GM23338 (cell line): ENCODE measurements around the gene MAPK11. TPM values are rescaled to one million over a fixed set of nuclear protein-coding genes. Genes with fewer than 3 reads are reported as not detected.

ENCODE experiments used
- ATAC-seq: fragments of 200-7000 bp; cut with Tn5 transposase; 3 replicates; pipeline ENCODE4 v1.9.1; 2020
- DNase-seq: peaks from one replicate; pipeline ENCODE4 v3.0.0-alpha.2; 2015; ENCODE audit warnings: low spot score
- H2AFZ ChIP-seq: fragments of 200-600 bp; sonication (generic); 2 replicates; pipeline ENCODE4 v1.8.0; 2016; ENCODE audit warnings: antibody characterized with exemption, mild to moderate bottlenecking, moderate library complexity
- H3F3A ChIP-seq: fragments of 200-600 bp; sonication (generic); replicated peaks from 2 replicates; pipeline ENCODE4 v1.8.0; 2017; ENCODE audit warnings: antibody characterized with exemption, mixed run types, low read depth
- H3K27ac ChIP-seq: fragments of 200-600 bp; sonication (generic); 2 replicates; pipeline ENCODE4 v1.6.1; 2016; ENCODE audit warnings: low read depth
- H3K27me3 ChIP-seq: fragments of 200-600 bp; sonication (generic); 2 replicates; pipeline ENCODE4 v1.8.0; 2016; ENCODE audit warnings: mild to moderate bottlenecking, mixed run types, moderate library complexity; ENCODE audit not compliant: insufficient read depth
- H3K36me3 ChIP-seq: fragments of 200-600 bp; sonication (generic); 2 replicates; pipeline ENCODE4 v1.8.0; 2016; ENCODE audit warnings: mild to moderate bottlenecking; ENCODE audit not compliant: insufficient read depth
- H3K4me1 ChIP-seq: fragments of 200-600 bp; sonication (generic); 2 replicates; pipeline ENCODE4 v1.8.0; 2016; ENCODE audit warnings: mild to moderate bottlenecking, moderate library complexity; ENCODE audit not compliant: insufficient read depth
- H3K4me2 ChIP-seq: fragments of 200-600 bp; sonication (generic); 2 replicates; pipeline ENCODE4 v1.7.1; 2017; ENCODE audit warnings: mixed run types
- H3K4me3 ChIP-seq: fragments of 200-600 bp; sonication (generic); 2 replicates; pipeline ENCODE4 v1.6.1; 2016; ENCODE audit warnings: mixed run types
- H3K79me2 ChIP-seq: fragments of 200-600 bp; sonication (generic); replicated peaks from 2 replicates; pipeline ENCODE4 v1.8.0; 2017; ENCODE audit warnings: mild to moderate bottlenecking; ENCODE audit not compliant: insufficient read depth
- H3K9me2 ChIP-seq: fragments of 200-600 bp; sonication (generic); 2 replicates; pipeline ENCODE4 v1.8.0; 2017; ENCODE audit not compliant: insufficient read depth
- H4K20me1 ChIP-seq: fragments of 200-600 bp; sonication (generic); replicated peaks from 2 replicates; pipeline ENCODE4 v1.8.0; 2017; ENCODE audit warnings: mild to moderate bottlenecking; ENCODE audit not compliant: insufficient read depth
- H3K27ac Mint-ChIP-seq: 2 replicates; pipeline ENCODE4 v1.8.0; 2020; ENCODE audit warnings: inconsistent platforms, mild to moderate bottlenecking, moderate library complexity, mixed read lengths
- H3K27me3 Mint-ChIP-seq: 3 replicates; pipeline ENCODE4 v1.8.0; 2022; ENCODE audit warnings: low read depth, mild to moderate bottlenecking, moderate library complexity, mixed read lengths, inconsistent platforms; ENCODE audit not compliant: insufficient read depth, poor library complexity
- H3K36me3 Mint-ChIP-seq: 3 replicates; pipeline ENCODE4 v1.8.0; 2021; ENCODE audit warnings: low read depth, mild to moderate bottlenecking, inconsistent platforms, moderate library complexity, mixed read lengths
- H3K4me1 Mint-ChIP-seq: 3 replicates; pipeline ENCODE4 v1.8.0; 2020; ENCODE audit warnings: mild to moderate bottlenecking, inconsistent platforms, mixed read lengths
- H3K4me3 Mint-ChIP-seq: 3 replicates; pipeline ENCODE4 v1.8.0; 2021; ENCODE audit warnings: moderate library complexity, mild to moderate bottlenecking, inconsistent platforms, mixed read lengths
- H3K9me3 Mint-ChIP-seq: 3 replicates; pipeline ENCODE4 v1.8.0; 2020; ENCODE audit warnings: moderate library complexity, mild to moderate bottlenecking, inconsistent platforms, mixed read lengths
- CREB1 ChIP-seq: fragments of 250-450 bp; sonication (Bioruptor Pico); IDR thresholded peaks from 2 replicates; pipeline ENCODE4 v1.5.0; 2020; ENCODE audit warnings: low read depth, mild to moderate bottlenecking, moderate library complexity
- JUNB ChIP-seq: IDR thresholded peaks from one replicate; pipeline ENCODE4 v1.6.1; 2016; ENCODE audit warnings: antibody characterized with exemption; ENCODE audit not compliant: unreplicated experiment
- NANOG ChIP-seq: IDR thresholded peaks from 2 replicates; pipeline ENCODE4 v1.6.1; 2016; ENCODE audit warnings: antibody characterized with exemption, borderline replicate concordance
- POLR2AphosphoS5 ChIP-seq: IDR thresholded peaks from 2 replicates; pipeline ENCODE4 v1.6.1; 2016; ENCODE audit warnings: antibody characterized with exemption, low read depth
- STAT1 ChIP-seq: IDR thresholded peaks from one replicate; pipeline ENCODE4 v1.6.1; 2016; ENCODE audit warnings: antibody characterized with exemption; ENCODE audit not compliant: unreplicated experiment
- polyA plus RNA-seq: library from polyadenylated mRNA; unstranded; fragments of >200 nt; fragmentation: Nextera tagmentation; extraction: Ambion mirVana; gene quantifications from 2 replicates; pipeline ENCODE4 v1.2.1, GENCODE V29; 2016
- total RNA-seq: library from RNA; depleted of rRNA; stranded (reverse); fragments of >200 nt; shearing (Covaris generic); gene quantifications from 2 replicates; pipeline ENCODE4 v1.2.3, GENCODE V29; 2014
- TF ChIP-seq, protein P1 (sequence below): IDR thresholded peaks from one replicate; pipeline ENCODE4 v1.6.1; 2018; ENCODE audit warnings: antibody characterized with exemption; ENCODE audit not compliant: unreplicated experiment
- TF ChIP-seq, protein P2 (sequence below): IDR thresholded peaks from 2 replicates; pipeline ENCODE4 v1.6.1; 2016; ENCODE audit warnings: antibody characterized with exemption
- TF ChIP-seq, protein P3 (sequence below): fragments of 250-450 bp; sonication (Bioruptor Pico); IDR thresholded peaks from 2 replicates; pipeline ENCODE4 v1.5.0; 2020; ENCODE audit warnings: mild to moderate bottlenecking, moderate library complexity

Gene MAPK11
- total and polyA plus RNA-seq, 2 experiments from 2014 or later: 0.34 to 1.9 TPM

DNA sequence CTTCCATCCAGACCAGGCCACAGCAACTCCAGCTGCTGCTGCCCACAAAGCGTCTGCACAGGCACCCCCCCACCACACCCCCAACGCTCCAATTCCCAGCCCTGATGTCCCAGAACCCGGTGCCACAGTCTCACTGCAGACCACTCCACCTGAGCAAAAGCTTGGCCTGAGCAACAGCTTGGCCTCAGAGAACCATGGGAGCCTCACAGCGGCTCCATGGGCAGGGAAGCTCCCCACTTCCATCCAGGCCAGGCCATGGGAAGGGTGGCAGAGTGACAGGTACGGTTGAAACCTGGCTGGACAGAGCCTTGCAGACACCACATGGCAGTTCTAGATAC, 24.1 kb upstream of the MAPK11 start (continued):
- TF ChIP-seq, protein P1, sequence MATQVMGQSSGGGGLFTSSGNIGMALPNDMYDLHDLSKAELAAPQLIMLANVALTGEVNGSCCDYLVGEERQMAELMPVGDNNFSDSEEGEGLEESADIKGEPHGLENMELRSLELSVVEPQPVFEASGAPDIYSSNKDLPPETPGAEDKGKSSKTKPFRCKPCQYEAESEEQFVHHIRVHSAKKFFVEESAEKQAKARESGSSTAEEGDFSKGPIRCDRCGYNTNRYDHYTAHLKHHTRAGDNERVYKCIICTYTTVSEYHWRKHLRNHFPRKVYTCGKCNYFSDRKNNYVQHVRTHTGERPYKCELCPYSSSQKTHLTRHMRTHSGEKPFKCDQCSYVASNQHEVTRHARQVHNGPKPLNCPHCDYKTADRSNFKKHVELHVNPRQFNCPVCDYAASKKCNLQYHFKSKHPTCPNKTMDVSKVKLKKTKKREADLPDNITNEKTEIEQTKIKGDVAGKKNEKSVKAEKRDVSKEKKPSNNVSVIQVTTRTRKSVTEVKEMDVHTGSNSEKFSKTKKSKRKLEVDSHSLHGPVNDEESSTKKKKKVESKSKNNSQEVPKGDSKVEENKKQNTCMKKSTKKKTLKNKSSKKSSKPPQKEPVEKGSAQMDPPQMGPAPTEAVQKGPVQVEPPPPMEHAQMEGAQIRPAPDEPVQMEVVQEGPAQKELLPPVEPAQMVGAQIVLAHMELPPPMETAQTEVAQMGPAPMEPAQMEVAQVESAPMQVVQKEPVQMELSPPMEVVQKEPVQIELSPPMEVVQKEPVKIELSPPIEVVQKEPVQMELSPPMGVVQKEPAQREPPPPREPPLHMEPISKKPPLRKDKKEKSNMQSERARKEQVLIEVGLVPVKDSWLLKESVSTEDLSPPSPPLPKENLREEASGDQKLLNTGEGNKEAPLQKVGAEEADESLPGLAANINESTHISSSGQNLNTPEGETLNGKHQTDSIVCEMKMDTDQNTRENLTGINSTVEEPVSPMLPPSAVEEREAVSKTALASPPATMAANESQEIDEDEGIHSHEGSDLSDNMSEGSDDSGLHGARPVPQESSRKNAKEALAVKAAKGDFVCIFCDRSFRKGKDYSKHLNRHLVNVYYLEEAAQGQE: no peak
- TF ChIP-seq NANOG: no peak
- TF ChIP-seq CREB1 (CRISPR knock-in tag): no peak
- TF ChIP-seq POLR2AphosphoS5: no peak
- no peak for TF ChIP-seq JUNB

DNA sequence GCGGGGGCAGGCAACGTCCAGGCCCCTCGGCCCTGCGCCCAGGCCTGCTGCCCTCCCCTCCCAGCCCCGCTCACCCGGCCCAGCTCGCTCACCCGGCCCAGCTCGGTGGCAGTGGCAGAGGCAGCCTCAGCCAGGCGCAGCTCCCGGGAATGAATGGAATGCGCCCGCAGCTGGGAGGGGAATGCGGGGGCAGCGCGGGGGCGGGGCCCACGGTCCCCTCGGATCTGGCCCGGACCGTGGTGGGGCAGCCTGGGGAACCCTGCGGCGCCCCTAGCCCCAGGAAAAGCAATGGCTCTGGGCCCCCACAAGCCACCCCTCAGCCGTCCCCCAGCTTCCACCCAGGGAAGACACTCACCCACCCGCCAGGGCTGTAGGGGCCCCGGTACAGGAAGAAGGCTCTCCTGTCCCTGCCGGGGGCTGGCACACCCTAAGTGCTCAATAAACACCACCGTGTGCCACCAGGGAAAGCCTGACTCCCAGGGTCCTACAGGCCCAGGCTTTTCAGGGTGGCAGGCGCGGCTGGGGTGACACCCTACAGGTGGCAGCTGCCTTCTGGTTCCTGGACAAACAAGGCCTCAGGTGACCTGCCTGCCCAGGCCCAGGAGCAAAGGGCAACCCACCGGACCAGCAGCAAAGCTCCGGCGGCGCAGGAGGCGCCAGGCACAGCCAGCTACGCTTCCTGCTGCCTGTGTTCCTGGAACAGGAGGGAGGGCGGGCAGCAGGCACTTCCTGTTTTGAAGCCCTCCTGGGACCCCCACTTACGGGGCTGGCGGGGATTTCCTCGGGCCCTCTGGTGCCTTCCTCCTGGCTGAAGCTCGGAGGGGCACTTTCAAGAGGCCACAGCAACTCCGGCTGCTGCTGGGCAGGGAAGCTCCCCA, 23.5 kb upstream of the MAPK11 start:
- DNase-seq (peak; percentile 90), ATAC-seq (peak; percentile 91)
- Histone ChIP-seq H3K79me2 (peaks cover 57% of the 10 kb centered on the region), H3K9me2 (no peaks in the 10 kb centered on the region), H3K4me2 (peak overlapping the region; percentile 75), H3K4me3 (peak overlapping the region; percentile 48), H3K27ac (peak overlapping the region; percentile 89), H2AFZ (no peak overlapping the region), H3K27me3 (no peaks in the 10 kb centered on the region), H3F3A (no peaks in the 10 kb centered on the region; the same call in 1 of the 2 replicates), H3K36me3 (no peaks in the 10 kb centered on the region), H4K20me1 (peaks cover 3% of the 10 kb centered on the region; the same call in 1 of the 2 replicates), H3K4me1 (peaks cover 25% of the 10 kb centered on the region)
- Mint-ChIP-seq H3K36me3 (peaks cover 3% of the 10 kb centered on the region; the same call in 1 of the 3 replicates), H3K27me3 (peaks cover 24% of the 10 kb centered on the region), H3K27ac (peak overlapping the region; percentile 74; the same call in 1 of the 2 replicates), H3K4me3 (no peak overlapping the region), H3K4me1 (peaks cover 14% of the 10 kb centered on the region), H3K9me3 (no peaks in the 10 kb centered on the region; the same call in 2 of the 3 replicates)
- TF ChIP-seq STAT1 (no peak), CREB1 (CRISPR knock-in tag) (no peak), JUNB (no peak), POLR2AphosphoS5 (no peak)
- TF ChIP-seq, protein P1: no peak
- TF ChIP-seq, protein P2, sequence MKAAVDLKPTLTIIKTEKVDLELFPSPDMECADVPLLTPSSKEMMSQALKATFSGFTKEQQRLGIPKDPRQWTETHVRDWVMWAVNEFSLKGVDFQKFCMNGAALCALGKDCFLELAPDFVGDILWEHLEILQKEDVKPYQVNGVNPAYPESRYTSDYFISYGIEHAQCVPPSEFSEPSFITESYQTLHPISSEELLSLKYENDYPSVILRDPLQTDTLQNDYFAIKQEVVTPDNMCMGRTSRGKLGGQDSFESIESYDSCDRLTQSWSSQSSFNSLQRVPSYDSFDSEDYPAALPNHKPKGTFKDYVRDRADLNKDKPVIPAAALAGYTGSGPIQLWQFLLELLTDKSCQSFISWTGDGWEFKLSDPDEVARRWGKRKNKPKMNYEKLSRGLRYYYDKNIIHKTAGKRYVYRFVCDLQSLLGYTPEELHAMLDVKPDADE: no peak
- TF ChIP-seq, protein P3, sequence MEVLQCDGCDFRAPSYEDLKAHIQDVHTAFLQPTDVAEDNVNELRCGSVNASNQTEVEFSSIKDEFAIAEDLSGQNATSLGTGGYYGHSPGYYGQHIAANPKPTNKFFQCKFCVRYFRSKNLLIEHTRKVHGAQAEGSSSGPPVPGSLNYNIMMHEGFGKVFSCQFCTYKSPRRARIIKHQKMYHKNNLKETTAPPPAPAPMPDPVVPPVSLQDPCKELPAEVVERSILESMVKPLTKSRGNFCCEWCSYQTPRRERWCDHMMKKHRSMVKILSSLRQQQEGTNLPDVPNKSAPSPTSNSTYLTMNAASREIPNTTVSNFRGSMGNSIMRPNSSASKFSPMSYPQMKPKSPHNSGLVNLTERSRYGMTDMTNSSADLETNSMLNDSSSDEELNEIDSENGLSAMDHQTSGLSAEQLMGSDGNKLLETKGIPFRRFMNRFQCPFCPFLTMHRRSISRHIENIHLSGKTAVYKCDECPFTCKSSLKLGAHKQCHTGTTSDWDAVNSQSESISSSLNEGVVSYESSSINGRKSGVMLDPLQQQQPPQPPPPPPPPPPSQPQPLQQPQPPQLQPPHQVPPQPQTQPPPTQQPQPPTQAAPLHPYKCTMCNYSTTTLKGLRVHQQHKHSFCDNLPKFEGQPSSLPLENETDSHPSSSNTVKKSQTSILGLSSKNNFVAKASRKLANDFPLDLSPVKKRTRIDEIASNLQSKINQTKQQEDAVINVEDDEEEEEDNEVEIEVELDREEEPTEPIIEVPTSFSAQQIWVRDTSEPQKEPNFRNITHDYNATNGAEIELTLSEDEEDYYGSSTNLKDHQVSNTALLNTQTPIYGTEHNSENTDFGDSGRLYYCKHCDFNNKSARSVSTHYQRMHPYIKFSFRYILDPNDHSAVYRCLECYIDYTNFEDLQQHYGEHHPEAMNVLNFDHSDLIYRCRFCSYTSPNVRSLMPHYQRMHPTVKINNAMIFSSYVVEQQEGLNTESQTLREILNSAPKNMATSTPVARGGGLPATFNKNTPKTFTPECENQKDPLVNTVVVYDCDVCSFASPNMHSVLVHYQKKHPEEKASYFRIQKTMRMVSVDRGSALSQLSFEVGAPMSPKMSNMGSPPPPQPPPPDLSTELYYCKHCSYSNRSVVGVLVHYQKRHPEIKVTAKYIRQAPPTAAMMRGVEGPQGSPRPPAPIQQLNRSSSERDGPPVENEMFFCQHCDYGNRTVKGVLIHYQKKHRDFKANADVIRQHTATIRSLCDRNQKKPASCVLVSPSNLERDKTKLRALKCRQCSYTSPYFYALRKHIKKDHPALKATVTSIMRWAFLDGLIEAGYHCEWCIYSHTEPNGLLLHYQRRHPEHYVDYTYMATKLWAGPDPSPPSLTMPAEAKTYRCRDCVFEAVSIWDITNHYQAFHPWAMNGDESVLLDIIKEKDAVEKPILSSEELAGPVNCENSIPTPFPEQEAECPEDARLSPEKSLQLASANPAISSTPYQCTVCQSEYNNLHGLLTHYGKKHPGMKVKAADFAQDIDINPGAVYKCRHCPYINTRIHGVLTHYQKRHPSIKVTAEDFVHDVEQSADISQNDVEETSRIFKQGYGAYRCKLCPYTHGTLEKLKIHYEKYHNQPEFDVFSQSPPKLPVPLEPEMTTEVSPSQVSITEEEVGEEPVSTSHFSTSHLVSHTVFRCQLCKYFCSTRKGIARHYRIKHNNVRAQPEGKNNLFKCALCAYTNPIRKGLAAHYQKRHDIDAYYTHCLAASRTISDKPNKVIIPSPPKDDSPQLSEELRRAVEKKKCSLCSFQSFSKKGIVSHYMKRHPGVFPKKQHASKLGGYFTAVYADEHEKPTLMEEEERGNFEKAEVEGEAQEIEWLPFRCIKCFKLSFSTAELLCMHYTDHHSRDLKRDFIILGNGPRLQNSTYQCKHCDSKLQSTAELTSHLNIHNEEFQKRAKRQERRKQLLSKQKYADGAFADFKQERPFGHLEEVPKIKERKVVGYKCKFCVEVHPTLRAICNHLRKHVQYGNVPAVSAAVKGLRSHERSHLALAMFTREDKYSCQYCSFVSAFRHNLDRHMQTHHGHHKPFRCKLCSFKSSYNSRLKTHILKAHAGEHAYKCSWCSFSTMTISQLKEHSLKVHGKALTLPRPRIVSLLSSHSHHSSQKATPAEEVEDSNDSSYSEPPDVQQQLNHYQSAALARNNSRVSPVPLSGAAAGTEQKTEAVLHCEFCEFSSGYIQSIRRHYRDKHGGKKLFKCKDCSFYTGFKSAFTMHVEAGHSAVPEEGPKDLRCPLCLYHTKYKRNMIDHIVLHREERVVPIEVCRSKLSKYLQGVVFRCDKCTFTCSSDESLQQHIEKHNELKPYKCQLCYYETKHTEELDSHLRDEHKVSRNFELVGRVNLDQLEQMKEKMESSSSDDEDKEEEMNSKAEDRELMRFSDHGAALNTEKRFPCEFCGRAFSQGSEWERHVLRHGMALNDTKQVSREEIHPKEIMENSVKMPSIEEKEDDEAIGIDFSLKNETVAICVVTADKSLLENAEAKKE (CRISPR knock-in tag): no peak
